Chondrocyte (in vitro differentiated cells): ENCODE measurements around the gene ASB13. TPM values are rescaled to one million over a fixed set of nuclear protein-coding genes. Genes with fewer than 3 reads are reported as not detected.
A peak's percentile ranks its signal among the peaks of the same experiment; 100 is the strongest.

ENCODE experiments used
- DNase-seq: peaks from one replicate; pipeline ENCODE4 v3.0.0; 2021; ENCODE audit warnings: mixed read lengths, low spot score
- H3K27ac Mint-ChIP-seq: one replicate; pipeline ENCODE4 v1.8.0; 2021; ENCODE audit warnings: mild to moderate bottlenecking, moderate library complexity, mixed read lengths; ENCODE audit not compliant: unreplicated experiment
- H3K27me3 Mint-ChIP-seq: 2 replicates; pipeline ENCODE4 v1.8.0; 2021; ENCODE audit warnings: low read depth, mixed read lengths
- H3K36me3 Mint-ChIP-seq: 2 replicates; pipeline ENCODE4 v1.8.0; 2021; ENCODE audit warnings: low read depth, mixed read lengths
- H3K4me1 Mint-ChIP-seq: 2 replicates; pipeline ENCODE4 v1.8.0; 2021; ENCODE audit warnings: low read depth, mild to moderate bottlenecking, mixed read lengths
- H3K4me3 Mint-ChIP-seq: one replicate; pipeline ENCODE4 v1.8.0; 2021; ENCODE audit warnings: mild to moderate bottlenecking, moderate library complexity, mixed read lengths; ENCODE audit not compliant: unreplicated experiment
- H3K9me3 Mint-ChIP-seq: 2 replicates; pipeline ENCODE4 v1.8.0; 2021; ENCODE audit warnings: low read depth, mixed read lengths
- total RNA-seq: library from RNA; stranded (reverse); gene quantifications from 3 replicates; pipeline ENCODE4 v1.2.1, GENCODE V29; 2021
- TF ChIP-seq, protein P1 (sequence below): fragments of 200-600 bp; sonication (generic); IDR thresholded peaks from 2 replicates; pipeline ENCODE4 v1.5.0; 2021; ENCODE audit warnings: antibody characterized with exemption, mild to moderate bottlenecking, moderate library complexity

Gene ASB13
- total RNA-seq, 1 donor from 2014 or later: 14.0 TPM

DNA sequence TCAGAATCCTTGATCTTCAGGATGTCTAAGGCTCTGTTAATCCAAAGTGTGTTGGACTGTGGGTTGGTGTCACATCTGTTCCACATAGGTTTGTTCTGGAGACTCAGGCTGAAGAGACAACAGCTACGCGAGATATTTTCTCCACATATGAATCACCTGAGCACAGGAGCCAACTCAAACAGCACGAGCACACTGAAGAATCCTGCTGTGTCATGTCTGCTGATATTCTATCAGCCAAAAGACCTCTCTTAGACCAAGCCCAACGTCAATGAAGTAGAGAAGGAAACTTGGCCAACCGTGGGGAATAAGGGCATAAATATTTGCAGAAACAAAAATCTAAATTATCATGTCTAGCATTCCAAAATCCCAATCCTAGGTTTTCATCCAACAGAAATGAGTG is 15.5 kb upstream of the ASB13 start:
- Mint-ChIP-seq H3K9me3 (no peaks in the 10 kb centered on the region), H3K4me3 (no peak overlapping the region), H3K4me1 (peaks cover 16% of the 10 kb centered on the region), H3K36me3 (no peaks in the 10 kb centered on the region), H3K27ac (no peak overlapping the region), H3K27me3 (peaks cover 6% of the 10 kb centered on the region)
- TF ChIP-seq, protein P1, sequence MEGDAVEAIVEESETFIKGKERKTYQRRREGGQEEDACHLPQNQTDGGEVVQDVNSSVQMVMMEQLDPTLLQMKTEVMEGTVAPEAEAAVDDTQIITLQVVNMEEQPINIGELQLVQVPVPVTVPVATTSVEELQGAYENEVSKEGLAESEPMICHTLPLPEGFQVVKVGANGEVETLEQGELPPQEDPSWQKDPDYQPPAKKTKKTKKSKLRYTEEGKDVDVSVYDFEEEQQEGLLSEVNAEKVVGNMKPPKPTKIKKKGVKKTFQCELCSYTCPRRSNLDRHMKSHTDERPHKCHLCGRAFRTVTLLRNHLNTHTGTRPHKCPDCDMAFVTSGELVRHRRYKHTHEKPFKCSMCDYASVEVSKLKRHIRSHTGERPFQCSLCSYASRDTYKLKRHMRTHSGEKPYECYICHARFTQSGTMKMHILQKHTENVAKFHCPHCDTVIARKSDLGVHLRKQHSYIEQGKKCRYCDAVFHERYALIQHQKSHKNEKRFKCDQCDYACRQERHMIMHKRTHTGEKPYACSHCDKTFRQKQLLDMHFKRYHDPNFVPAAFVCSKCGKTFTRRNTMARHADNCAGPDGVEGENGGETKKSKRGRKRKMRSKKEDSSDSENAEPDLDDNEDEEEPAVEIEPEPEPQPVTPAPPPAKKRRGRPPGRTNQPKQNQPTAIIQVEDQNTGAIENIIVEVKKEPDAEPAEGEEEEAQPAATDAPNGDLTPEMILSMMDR: no peak
- DNase-seq: no peak

DNA sequence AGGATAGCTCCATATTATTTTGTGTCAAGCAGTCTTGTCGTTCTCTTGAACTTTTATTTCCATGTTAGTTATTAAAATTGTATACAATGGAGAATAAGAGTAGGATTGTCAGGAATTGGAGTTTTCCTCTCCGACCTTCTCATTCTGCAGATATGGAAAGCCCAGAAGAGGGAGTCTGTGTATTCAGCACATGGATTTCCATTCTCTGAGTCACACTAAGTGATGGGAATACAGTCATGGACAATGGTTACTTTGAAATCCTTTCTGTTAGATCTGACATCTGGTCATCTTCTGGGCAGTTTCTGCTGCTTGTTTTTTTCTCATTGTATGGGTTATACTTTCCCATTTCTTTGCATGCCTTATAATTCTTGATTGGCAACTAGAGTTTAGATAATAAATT is 13.2 kb upstream of the ASB13 start:
- Mint-ChIP-seq H3K9me3 (peaks cover under 1% of the 10 kb centered on the region), H3K36me3 (no peaks in the 10 kb centered on the region), H3K27ac (no peak overlapping the region), H3K4me1 (peaks cover 3% of the 10 kb centered on the region), H3K4me3 (no peak overlapping the region), H3K27me3 (peaks cover 9% of the 10 kb centered on the region)
- TF ChIP-seq, protein P1: peak; percentile 17
- no peak for DNase-seq

DNA sequence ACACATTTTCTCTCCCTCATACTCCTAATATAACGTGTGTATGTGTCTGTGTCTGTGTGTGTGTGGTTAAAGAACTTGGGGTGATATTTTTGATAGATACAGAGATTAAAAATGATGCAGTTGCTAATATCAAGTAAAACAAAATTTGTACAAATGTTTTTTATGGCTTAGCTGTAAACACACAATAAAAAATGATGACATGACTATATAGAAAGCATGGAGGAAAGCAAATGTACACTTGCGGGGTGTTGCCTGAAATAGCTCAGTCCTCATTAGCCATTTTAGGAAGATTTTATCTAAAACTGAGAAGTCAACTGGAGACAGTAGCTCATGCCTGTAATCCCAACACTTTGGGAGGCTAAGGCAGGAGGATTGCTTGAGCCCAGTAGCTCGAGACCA is 12.6 kb upstream of the ASB13 start:
- Mint-ChIP-seq H3K27ac (no peak overlapping the region), H3K4me1 (peaks cover under 1% of the 10 kb centered on the region), H3K36me3 (no peaks in the 10 kb centered on the region), H3K27me3 (peaks cover 9% of the 10 kb centered on the region), H3K9me3 (peaks cover 7% of the 10 kb centered on the region), H3K4me3 (no peak overlapping the region)
- TF ChIP-seq, protein P1: no peak
- no peak for DNase-seq

DNA sequence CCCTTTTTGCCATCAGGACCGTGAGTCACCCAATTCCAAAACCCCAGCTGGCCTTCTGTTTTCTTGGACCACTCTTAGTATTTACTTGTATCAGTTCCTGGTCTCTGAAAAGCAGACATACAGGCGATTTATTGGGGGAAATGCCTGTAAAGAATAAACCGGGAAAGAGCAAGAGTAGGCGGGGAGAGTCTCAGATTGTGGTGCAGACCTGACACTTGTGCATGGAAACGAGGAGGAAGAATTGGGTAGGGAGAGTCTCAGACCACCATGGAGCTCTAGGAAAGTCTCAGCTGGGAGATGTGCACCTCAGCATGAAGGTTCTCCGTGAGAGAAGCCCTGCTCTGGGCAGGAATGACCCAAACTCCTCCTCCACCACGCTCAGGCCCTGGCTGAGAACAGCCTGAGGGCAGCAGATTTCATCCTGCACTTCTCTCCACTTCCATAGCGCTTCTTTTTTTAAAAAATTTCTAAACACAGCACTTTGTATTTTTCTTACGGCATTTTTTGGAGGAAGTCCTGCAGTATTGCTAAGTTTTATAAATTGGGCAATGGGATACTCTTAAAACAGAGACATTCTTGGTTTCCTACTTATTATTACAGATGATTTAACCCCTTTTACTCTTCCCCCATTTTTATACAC is 12.1 kb upstream of the ASB13 start:
- Mint-ChIP-seq H3K27ac (no peak overlapping the region), H3K36me3 (no peaks in the 10 kb centered on the region), H3K4me1 (no peaks in the 10 kb centered on the region), H3K9me3 (peaks cover 8% of the 10 kb centered on the region), H3K27me3 (peaks cover 9% of the 10 kb centered on the region), H3K4me3 (no peak overlapping the region)
- no peak for DNase-seq
- TF ChIP-seq, protein P1: no peak

DNA sequence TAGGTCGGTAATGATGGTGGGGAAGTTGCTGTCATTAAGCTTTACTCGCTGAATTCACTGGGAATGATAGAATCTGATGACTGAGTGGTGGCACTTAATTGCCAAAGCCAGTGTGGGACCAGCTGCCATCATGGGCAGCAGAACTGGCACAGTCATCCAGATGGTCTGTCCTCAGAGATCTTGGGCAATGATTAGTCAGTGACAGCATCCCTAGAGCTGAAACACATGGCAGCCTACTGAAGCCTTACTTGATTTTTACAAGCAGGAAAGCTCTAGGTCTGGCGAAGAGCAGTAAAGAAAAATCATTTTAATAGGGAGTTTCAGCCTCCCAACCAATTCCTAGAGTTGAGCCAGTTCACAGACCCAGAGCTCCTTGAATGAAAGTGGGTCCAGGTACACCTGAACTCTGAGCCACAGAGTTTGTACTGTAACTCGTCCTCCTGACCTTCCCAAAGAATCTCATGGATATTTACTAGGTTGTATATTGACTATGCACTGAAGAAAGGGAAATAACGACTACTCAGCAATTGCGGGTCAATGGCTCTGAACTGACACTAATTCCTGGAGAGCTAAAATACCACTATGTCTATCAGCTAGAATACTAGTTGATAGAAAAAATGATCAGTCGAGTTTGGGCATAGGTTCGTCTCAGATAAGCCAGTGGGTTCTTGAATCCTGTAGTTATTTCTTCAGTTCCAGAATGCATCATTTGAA is 4.4 kb upstream of the ASB13 start:
- Mint-ChIP-seq H3K4me3 (no peak overlapping the region), H3K27ac (no peak overlapping the region), H3K4me1 (peaks cover 6% of the 10 kb centered on the region), H3K36me3 (peaks cover 1% of the 10 kb centered on the region), H3K27me3 (no peaks in the 10 kb centered on the region), H3K9me3 (peaks cover 17% of the 10 kb centered on the region)
- TF ChIP-seq, protein P1: no peak
- DNase-seq: no peak
